HuH-7.5 (cell line): ENCODE data around the gene CHKA.

Source experiments
- DNase-seq: peaks from one replicate; pipeline ENCODE4 v3.0.0; 2011; ENCODE audit warnings: low spot score

Gene CHKA

DNA sequence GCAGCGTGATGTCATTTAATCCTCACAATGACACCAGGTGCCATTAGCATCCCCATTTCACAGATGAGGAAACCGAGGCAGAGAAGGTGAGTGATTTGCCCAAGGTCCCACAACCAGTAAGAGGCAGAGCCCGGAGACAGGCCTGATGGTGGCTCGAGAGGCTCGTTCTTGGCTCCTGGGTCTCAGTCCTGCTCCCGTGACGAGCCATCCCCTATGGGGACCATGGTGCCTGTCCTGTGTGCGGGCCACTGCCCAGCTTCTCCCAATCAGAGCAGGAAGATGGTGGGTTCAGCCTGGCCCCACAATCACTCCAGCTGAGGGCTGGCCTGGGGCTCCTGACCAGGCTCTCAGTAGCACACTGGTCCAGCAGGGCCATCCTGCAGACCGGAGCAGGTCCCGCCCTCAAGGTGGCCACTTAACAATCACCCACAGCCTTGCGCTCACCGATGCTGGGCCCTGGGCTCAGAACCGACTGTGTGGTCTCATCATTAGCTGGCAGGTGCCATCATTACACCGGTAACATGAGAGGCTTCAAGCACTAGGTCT, 107.5 kb downstream of the CHKA start:
- no peak for DNase-seq

DNA sequence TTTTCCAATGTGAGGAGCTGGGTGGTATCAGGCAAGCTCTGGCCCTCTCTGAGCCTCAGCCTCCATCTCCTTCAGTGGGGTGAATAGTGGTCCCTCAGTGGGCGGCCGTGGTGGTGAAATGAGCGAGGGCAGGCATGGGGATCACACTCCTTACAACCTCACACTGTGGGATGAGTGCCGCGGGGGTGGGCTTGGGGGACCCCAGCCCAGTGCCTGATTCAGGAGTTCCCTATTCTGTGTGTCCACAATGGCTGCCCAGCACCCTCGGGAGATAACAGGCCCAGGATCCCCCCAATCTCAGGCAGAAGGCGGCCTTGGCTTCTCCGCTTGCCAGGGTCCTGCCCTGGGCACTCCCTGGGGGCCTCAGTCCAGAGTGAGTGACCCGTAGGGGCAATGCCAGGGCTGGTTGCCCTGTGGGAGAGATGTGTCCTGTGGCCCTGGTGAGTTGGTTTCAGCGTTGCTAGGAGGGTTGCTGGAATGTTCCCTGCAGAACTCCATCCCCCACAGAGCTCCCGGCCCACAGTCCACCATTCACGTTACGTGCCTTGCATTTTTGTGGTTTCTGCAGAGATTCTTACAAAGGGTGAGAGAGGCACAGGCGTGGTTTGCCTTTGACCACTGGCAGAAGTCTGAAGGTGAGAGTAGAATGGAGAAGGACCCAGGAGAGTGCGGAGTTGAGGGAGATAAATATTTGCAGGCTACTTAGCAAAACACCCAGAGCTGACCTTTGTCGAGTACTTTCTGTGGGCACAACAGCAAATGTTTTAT, 108.2 kb downstream of the CHKA start:
- no peak for DNase-seq

DNA sequence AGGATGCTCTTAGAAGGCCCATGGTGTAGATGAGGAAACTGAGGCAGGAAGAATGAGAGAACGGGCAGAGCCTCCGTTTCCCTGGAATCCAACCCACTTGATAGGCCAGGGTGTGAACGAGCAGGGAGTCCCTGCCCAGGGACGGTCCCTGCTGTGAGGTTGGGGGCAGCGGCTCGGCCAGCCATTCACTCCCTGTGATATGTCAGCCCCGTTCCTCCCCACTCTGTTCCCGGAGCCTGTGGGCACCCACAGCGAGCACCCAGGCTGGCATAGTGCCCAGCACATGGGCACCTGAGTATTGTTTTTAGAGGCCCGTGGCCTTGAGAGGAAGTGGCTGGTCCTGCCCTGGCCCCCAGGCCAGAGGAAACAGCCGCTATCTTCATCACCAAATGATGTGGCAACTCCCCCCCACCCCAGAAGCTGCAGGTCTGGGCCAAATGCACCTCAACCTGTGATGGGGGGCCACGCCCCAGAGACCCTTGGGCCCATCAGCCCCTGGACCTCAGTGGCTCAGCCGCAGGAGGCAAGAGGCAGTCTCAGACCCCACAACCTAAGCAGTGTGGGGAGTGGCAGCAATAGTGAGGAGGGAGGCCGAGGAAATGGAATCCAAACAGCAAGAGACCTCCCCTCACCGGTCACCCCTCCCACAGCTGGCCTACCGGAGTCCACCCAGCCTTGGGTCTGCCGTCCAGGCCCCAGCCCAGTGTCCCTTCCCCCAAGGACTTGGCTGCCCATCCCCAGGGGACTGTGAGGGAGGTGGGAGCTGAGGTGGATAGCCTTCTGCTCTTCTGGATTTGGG, 108.9 kb downstream of the CHKA start:
- no peak for DNase-seq

DNA sequence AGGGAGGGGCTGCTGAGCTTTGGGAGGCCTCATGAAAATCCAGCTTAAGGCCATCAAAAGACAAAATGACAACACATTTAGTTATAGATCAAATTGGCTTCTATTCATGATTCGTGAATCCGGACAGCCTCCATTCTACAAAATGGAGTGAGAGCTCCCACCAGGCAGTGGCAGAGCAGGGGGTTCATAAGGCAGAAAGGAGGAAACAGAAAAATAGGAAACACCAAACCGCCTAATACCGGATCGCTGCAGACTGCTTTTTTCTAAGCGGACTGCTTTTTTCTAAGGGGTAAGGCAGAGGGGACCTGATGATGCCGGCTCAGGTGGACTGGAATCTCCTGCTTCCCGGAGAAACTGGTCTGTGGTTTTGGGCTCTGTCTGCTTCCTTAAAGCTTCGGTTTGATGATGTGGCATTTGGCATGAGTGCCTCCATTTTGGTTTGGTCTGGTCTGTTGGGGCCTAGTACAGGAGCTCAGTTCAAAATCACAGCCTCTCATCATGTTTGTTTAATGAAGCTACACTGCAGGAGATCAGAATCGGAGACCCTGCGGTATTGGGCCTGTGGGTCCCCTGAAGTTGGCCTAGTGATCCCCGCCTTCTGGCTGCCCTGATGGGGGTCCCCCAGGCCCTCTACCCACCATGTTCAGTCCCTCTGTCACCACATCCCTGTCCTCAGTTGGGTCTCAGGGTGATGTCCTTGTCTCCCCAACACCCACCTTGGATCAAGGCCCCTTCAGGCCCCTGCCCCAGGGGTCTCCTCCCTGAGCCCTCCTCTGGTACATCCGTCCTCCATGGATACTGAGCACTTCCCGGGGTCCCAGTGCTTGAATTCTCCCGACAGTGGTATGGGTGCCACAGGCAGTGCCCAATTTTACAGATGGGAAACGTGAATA, 109.9 kb downstream of the CHKA start:
- DNase-seq, result no peak

DNA sequence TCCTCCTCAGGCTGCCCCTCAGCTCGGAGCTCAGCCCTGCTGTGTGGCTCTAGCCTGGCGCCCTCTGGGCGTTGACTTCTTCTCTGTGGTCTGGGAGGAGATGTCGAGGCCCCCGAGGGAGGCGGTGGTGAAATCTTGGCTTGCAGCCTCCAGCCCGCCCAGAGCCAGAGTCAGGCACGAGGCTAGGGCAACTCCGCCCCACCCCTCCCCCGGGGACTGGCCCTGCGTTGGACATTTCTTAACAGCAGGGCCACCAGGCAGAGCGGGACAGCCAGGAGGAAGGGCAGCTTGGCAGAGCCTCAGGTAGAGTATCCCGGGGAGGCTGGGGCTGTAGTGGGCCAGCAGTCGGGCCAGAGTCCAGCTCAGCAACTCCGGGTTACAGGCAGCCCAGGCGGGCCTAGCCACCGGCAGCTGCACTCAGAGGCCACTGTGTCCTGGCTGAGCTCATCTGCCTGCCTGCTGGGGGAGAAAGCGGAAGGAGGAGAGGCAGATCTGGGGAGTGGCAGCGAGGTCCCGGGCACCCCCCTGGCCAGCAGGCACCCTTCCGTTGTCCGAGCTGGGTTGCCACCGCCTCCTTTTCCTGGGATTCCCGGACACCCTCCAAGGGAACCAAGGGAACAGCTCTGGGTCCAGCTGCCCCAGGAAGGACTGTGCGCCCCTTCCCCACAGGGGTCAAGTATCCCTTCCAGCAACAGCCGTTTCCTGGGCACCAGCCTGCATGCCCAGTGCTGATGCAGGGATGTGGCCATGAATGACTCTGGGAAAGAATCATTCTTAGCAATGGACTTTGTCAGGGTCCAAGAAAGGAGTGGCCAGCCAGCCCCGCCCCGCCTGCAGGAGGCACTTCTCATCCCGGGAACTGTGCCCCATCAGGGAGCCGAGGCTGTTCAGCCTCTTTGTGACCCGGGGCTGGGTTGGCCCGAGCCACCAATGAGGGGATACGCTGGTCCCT, 110.8 kb downstream of the CHKA start, which contains the start of gene ALDH3B1:
ALDH3B1 (plus strand) TSS at position 238 of the 952 bp plus-strand sequence. CDS start 4,971 bp downstream, outside the sequence.
- peak; percentile 99 for DNase-seq

DNA sequence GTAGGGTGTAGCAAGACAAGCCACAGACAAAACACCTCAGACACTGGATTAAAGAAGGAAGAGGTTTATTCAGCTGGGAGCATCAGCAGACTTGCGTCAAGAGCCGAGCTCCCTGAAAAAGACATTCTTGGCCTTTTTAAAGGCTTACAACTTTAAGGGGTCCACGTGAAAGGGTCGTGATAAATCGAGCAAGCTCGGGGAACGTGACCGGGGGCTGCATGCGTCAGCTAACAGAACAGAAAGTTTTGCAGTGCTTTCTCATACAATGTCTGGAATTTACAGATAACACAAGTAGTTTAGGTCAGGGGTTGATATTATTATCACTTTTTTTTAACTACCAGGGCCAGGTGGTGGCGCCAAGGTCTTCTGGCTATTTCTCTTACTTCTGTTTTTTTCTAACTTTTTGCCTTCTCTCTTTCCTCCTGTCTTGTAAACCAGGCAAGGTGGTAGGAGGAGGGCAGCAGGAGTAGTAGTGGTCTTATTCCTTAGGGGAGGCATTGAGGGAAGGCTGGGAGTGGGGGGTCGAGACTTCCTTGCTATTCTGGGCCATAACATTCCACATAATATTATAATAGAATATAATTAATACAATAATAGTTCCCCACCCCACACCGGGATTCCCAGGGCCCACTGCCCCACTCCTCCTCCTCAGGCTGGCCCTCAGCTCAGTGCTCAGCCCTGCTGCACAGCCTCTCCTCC, 111.6 kb downstream of the CHKA start:
- DNase-seq, result no peak

DNA sequence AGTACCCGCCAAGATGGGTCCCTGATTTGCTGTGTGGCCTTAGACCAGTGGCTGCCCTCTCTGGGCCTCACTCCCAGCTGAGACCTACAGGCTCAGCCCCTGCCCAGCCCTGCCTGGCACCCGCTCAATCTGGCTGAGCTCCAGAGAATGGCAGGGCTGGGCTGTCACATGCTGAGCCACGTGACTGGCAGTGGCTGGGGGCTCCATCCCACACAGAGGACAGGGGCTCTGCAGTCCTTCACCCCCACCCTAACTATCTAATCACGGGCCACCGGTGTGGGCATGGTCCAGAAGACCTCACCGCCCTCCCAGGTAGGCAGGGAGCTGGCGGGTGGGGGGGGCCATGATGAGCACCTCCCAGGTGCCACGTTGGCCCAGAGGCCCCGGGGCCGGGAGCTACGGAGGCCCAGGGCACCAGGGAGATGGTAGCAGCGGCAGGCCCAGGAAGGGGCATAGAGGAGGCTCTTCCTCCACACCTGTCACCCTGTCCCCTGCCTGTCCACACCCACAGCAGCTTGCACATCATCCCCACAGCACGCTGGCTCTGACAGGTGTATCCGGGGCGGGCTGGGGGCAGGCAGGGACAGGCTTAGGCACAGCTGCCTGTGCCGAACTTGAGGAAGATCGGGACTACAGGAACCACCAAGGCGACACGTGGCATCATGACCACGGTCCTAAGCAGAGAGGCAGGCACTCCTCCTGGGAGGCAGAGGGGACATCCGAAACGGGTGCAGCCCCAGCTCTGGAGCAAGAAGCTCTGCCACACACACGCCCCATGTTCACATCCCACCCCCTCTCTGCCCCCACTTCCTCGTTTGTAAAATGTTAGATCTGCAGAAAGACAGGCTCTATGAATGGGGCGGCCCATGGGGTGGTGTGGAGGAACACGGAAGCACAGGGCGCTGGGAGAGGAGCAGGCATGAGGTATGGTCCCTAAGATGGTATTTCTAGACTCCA, 112.5 kb downstream of the CHKA start:
- DNase-seq, result no peak

DNA sequence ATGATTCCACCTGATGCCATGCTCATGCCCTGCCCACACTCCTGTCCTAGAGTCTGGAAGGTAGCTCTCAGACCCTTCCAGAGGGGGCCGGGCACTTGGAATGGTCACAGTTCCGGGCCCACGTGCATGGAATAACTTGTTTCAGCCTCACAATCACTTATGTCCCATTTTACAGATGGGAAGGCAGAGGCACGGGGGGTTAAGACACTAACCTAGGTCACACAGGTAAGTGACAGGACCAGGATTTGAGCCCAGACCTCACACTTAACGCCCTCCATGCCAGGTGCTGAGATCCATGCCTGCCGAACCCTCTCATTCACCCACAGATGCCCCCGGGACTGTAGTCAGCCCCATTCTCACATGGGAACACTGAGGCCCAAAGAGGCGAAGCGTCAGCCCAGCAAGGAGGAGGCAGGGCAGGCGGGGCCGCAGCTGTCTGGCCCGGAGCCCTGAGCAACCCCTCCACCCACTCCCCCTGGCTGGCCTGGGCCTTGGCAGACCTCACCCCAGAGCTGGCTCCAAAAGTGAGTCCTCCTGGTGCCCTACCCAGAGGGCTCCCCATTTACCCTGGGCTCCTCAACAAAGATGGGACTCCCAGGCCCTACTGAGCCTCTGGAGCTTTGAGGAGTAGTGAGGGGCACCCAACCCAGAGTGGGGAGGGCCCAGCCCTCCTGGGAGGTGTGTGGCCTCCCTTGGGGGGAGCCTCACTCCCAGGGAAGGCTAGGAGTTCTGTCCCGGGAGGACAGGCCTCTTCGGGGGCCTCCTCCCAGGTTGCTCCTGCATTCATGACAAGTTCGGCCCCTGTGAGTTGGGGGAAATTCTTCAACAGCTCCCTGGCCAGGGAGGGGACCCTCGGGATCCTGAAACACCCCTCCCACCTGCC, 113.4 kb downstream of the CHKA start:
- DNase-seq, result no peak

DNA sequence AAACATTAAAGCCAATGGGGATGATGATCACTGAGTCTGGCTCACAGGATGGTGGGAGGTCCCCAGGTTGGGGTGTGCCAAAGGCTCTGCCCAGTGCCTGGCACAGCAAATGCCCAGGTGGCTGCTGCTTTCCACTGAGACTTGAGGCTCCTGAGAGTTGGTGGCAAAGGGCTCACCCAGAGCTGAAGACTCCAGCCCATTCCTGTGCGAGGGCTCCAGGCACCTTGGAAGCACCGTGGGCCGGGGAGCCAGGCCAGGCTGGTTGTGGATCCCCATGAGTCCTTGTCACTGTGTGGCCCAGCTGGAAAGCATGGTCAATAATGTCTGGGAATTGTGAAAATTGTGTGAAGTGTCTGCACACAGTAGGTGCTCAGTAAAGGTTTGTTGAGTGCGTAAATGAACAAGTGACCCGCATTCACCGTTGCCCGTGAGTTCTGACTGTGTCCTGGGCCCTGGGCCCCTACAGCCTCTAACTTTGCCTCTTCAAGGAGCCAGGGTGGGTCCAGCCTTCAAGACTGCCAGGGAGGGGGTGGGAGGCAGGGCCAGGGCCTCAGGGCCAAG, 114.5 kb downstream of the CHKA start:
- no peak for DNase-seq

DNA sequence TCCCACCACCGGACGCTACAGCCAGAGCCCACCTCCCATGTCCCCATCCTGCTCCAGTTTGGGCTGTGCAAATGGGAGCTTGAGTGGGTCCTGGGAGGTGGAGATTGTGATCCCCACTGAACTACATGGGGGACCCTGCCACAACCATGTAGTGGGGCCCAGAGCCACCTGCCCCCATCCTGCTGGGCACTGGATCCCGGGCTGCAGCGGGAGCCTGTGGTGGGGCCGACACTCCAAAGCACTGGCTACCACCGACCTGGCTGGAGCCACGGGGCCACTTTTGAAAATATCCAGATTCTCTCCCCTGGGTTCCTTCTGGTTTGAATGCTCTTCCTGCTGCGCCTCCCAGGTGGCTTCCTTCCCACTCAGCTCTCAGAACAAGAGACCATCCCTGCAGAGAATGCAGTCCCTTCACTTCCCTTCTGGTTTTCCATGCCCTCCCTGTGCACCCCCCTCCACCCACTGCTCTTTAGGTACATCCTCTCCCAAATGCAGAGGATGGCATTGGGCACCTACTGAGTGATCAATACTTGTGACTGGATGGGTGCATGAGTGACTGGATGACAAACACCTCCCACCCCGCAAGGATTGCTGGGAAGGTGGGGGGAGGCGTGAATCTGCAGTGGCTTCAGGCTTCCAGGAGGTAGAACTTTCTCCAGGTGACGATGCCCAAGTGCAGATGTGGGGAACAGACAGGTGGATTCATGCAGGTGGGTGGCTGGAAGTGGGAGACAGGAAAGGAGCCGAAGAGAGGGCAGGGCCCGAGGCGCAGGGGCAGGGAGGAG, 116.4 kb downstream of the CHKA start:
- no peak for DNase-seq

DNA sequence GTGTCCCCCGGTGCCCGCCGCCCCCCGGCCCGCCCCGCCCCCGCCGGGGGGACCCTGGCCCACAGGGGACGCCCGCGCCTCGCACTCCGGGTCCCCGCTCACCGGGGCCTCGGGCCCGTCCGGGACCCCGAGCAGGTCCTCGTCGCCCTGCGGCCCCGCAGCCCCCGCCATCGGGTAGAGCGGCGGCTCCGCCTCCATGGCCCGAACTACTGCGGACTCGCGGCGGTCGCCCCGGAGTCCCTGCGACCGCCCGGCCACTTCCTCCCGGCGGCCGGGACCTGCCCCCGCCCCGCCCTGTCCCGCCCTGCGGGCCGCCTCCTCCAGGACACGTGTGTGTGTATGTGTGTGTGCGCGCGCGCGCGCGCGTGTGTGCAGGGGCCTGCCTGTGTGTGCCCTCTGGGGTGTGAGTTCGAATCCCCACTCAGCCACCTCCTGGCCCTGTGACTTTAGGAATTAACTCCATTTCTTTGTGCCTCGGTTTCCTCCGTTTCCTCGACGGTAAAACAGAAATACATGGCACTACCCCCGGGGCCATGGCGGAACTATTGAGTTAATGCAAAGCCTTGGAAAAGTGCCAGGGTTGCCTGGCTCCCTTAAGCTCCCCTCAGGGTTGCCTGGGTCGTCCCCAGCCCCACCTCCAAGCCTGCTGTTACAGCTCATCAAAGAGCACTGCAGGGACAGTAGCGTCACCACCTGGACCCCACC, 117.2 kb downstream of the CHKA start, which contains the start of gene UNC93B1:
UNC93B1 (minus strand) TSS at position 252 of the 705 bp plus-strand sequence; CDS start at position 198, 54 bp downstream.
- peak; percentile 100 for DNase-seq

DNA sequence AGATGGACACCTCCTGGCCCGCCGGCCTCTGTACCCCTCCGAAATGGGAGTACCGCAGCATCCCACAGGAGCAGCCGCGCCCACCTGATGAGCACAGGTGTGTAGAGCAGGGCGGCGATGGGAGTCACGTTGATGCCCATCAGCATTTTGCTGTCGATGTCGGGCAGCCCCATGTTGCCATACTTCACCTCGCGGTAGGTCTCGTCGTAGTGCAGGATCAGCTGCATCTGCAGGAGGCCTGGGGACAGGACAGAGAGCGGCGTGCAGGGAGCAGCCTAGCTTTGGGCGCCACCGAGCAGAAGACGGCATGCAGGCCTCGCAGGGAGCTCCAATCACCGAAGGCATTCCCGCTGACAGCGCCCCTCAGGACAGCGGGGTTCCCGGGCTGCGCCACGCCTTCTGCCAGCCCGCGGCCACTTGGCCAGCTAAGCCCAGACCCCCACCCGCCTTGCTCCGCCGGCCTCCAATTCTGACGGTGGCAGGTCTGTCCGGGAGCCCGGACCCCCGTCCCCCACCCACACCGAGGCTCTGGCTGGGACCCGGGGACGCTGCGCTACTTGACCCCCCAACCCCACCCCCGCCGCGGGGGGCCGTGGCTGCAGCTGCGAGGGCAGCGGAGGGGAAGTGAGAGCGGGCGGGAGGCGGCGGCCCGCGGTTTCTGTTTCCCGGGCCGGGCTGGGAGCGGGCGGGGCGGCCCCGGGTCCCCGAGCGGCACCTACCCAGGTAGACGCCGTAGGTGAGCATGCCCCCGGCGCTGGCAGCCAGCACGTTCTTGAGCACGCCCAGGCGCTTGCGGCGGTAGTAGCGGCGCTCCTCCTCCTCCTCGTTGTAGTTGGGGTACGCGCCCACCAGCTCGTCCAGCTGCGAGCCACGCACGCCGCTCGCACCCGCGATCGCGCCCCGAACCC, 118.0 kb downstream of the CHKA start:
- DNase-seq, result peak; percentile 89
